Activated CD8-positive, alpha-beta T cell treated with anti-CD3 and anti-CD28 coated beads for 36 hours (primary cell): ENCODE measurements around the gene GJB1. TPM values are rescaled to one million over a fixed set of nuclear protein-coding genes. Genes with fewer than 3 reads are reported as not detected.
A peak's percentile ranks its signal among the peaks of the same experiment; 100 is the strongest.

Experiments used
- ATAC-seq: fragments of 200-7000 bp; cut with Tn5 transposase; one replicate; pipeline ENCODE4 v1.10.0; 2021; ENCODE audit warnings: mild to moderate bottlenecking, moderate library complexity
- CTCF ChIA-PET: fragments of 350-600 bp; sonication (Branson Sonifier 250); formaldehyde crosslinking; loops from one replicate; lab custom pipeline; 2021; ENCODE audit warnings: antibody characterized with exemption; lab: Charles Lee
- POLR2A ChIA-PET: fragments of 350-600 bp; sonication (Branson Sonifier 250); formaldehyde crosslinking; loops from one replicate; lab custom pipeline; 2021; ENCODE audit warnings: antibody characterized with exemption; lab: Charles Lee
- DNase-seq: peaks from one replicate; pipeline ENCODE4 v3.0.0-alpha.2; 2020
- H3K27ac Mint-ChIP-seq: one replicate; pipeline ENCODE4 v1.8.0; 2021; ENCODE audit warnings: mild to moderate bottlenecking, mixed read lengths
- H3K27me3 Mint-ChIP-seq: one replicate; pipeline ENCODE4 v1.8.0; 2021; ENCODE audit warnings: mixed read lengths
- H3K36me3 Mint-ChIP-seq: one replicate; pipeline ENCODE4 v1.8.0; 2021; ENCODE audit warnings: low read depth, mixed read lengths
- H3K4me1 Mint-ChIP-seq: one replicate; pipeline ENCODE4 v1.8.0; 2021; ENCODE audit warnings: low read depth, mixed read lengths
- H3K4me3 Mint-ChIP-seq: one replicate; pipeline ENCODE4 v1.8.0; 2021; ENCODE audit warnings: mild to moderate bottlenecking, moderate library complexity, mixed read lengths
- H3K9me3 Mint-ChIP-seq: one replicate; pipeline ENCODE4 v1.8.0; 2021; ENCODE audit warnings: mixed read lengths
- intact Hi-C: fragments of 100-400 bp; cut with micrococcal nuclease; formaldehyde crosslinking; loops from one replicate; pipeline ENCODE4 v1.10.0; 2022
- total RNA-seq, 2 experiments: library from RNA; stranded (reverse); gene quantifications; one replicate each; pipeline ENCODE4 v1.2.3, GENCODE V29; 2021
- TF ChIP-seq, protein P1 (sequence below): fragments of 200-600 bp; IDR thresholded peaks from one replicate; pipeline ENCODE4 v1.8.0; 2022; ENCODE audit warnings: antibody characterized with exemption, mild to moderate bottlenecking

GJB1 gene
- total RNA-seq, 2 experiments from 2014 or later, result not detected

DNA sequence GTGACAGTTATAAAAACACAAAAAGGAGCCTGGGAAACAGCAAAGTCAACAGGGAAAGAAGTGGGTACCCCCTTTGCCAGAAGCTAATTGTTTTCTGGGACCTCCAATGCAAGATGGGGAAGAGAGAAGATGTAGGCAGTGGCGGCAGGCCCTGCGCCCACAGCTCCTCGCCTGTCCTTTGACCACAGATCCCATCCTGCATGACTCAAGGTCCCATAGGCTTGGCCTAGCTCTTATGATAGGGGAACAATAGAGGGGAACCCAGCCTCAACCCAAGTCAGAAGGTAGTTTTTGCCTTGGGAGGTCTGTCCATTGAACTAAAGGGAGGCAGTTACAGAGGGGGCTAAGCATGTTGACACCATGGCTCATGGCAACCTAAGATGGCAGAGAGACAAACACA is 16.8 kb downstream of the GJB1 start:
- peaks cover 14% of the 10 kb centered on the region for H3K36me3 Mint-ChIP-seq
- DNase-seq (no peak), ATAC-seq (no peak)
- CTCF ChIA-PET, result no interaction called here
- POLR2A ChIA-PET, result no interaction called here
- H3K27me3 Mint-ChIP-seq, result no peaks in the 10 kb centered on the region
- no peak overlapping the region for H3K4me3 Mint-ChIP-seq
- no peak overlapping the region for H3K27ac Mint-ChIP-seq
- TF ChIP-seq, protein P1, sequence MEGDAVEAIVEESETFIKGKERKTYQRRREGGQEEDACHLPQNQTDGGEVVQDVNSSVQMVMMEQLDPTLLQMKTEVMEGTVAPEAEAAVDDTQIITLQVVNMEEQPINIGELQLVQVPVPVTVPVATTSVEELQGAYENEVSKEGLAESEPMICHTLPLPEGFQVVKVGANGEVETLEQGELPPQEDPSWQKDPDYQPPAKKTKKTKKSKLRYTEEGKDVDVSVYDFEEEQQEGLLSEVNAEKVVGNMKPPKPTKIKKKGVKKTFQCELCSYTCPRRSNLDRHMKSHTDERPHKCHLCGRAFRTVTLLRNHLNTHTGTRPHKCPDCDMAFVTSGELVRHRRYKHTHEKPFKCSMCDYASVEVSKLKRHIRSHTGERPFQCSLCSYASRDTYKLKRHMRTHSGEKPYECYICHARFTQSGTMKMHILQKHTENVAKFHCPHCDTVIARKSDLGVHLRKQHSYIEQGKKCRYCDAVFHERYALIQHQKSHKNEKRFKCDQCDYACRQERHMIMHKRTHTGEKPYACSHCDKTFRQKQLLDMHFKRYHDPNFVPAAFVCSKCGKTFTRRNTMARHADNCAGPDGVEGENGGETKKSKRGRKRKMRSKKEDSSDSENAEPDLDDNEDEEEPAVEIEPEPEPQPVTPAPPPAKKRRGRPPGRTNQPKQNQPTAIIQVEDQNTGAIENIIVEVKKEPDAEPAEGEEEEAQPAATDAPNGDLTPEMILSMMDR, result no peak
- intact Hi-C loops, result no loop called here
- no peaks in the 10 kb centered on the region for H3K9me3 Mint-ChIP-seq
- H3K4me1 Mint-ChIP-seq, result no peaks in the 10 kb centered on the region

DNA sequence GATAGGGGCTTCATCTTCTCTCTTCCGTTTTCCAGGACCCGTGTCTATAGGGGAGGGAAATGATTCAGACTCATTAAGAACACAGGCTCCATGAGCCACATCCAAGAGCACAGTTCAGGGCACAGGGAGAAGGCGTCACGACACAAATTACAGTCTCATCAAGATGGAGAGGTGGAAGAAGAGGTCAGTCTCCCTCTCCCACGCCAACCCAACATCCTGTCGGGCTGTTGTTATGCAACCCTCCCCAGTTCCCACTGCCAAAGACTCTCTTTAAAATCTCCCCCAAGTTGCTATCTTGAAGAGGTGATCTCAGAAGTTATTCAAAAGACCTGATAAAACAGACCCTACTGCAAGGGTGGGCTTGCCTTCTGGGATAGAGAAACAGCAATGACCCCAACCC is 18.3 kb downstream of the GJB1 start:
- Mint-ChIP-seq H3K4me1 (no peaks in the 10 kb centered on the region), H3K36me3 (peaks cover 25% of the 10 kb centered on the region), H3K4me3 (no peak overlapping the region), H3K27ac (no peak overlapping the region), H3K9me3 (no peaks in the 10 kb centered on the region), H3K27me3 (no peaks in the 10 kb centered on the region)
- ChIA-PET POLR2A (no interaction called here), CTCF (no interaction called here)
- TF ChIP-seq, protein P1, result no peak
- no peak for ATAC-seq
- intact Hi-C loops, result no loop called here
- DNase-seq, result no peak

DNA sequence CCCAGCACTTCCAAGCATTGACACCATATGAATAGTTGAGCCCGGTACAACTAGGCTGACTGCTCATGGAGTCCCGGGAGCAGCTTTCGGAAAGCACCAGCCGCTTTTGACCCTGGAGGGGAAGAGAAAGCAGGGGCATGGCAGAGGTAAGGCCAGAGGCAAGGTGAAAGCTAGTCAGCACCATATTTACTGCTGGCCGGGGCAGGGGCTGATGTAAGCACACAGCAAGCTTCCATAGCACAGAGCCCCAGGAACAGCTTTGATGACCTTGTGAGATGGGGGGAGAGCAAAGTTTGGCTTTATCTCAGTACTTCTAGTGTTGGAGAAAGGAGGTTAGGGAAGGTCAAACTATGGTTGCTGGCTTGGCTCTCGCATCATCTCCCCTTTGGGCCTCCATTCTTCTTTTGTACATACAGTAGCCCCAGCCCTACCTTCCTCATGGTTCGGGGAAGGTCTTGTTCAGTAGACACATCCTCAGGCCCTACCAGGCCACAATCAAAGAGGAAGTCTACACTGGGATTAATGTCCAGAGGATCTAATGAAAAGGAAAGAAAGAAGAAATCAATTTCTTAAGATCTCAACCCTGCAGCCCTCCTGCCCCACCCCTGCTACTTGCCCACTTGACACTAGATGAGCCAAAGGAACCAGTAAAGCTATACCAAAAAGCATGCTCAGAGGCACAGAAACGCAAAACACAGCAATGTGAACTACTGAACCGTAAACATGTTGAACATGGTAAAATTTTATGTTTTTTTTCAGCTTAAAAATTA is 21.5 kb downstream of the GJB1 start:
- no peak for ATAC-seq
- H3K27ac Mint-ChIP-seq, result peak overlapping the region; percentile 15

DNA sequence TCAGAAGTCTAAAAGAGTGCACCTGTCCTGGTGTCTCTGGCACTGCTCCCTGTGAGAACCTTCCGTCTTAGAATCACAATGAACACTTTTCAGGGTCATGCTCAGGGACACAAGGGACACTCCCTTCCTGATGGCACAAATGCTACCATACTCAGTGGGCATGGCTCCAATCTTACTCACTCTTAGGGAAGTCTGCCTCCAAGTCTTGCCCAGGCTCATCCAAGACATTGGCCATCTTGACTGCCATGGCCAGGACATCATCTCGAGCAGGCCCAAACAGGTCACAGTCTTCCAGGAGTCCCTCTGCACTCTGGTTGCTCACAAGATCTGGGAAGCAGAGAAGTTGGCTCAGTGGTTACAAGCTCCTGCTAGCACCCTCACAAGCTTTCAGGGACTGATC is 22.1 kb downstream of the GJB1 start:
- no peaks in the 10 kb centered on the region for H3K4me1 Mint-ChIP-seq
- intact Hi-C loops, result no loop called here
- POLR2A ChIA-PET, result no interaction called here
- DNase-seq (no peak), ATAC-seq (no peak)
- H3K4me3 Mint-ChIP-seq, result no peak overlapping the region
- H3K27ac Mint-ChIP-seq, result no peak overlapping the region
- H3K36me3 Mint-ChIP-seq, result peaks cover 33% of the 10 kb centered on the region
- TF ChIP-seq, protein P1, result no peak
- CTCF ChIA-PET, result no interaction called here
- H3K27me3 Mint-ChIP-seq, result no peaks in the 10 kb centered on the region
- H3K9me3 Mint-ChIP-seq, result no peaks in the 10 kb centered on the region

More for the DNA sequence above, 21.5 kb downstream of the GJB1 start:
- POLR2A ChIA-PET, result no interaction called here
- H3K9me3 Mint-ChIP-seq, result no peaks in the 10 kb centered on the region
- no peak overlapping the region for H3K4me3 Mint-ChIP-seq
- H3K4me1 Mint-ChIP-seq, result no peaks in the 10 kb centered on the region
- CTCF ChIA-PET, result no interaction called here
- intact Hi-C loops, result no loop called here
- peaks cover 35% of the 10 kb centered on the region for H3K36me3 Mint-ChIP-seq
- H3K27me3 Mint-ChIP-seq, result no peaks in the 10 kb centered on the region
- DNase-seq, result no peak
- TF ChIP-seq, protein P1, result no peak

DNA sequence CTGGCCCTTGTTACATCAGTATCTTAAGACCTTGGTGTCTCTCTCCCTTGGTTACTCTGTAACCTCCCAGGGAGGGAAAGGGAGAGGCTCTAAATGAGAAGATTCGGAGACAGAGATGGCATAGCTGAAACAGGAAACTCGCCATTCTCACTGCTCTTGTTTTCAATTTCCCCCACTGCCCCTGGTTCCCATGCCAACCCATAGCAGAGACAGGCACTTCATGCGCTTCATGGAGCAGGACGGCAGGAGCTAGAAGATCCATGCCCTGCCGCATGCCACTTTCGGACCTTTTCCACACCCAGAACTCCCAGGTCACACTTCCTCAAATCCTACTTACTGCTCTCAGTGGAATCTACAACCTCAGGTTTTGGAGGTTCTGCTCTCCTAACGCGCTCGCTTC is 27.8 kb downstream of the GJB1 start:
- no peaks in the 10 kb centered on the region for H3K27me3 Mint-ChIP-seq
- CTCF ChIA-PET, result no interaction called here
- POLR2A ChIA-PET, result interaction anchor here (1.0 kb wide), 1 partner anchor 43 kb away, joined by 3 read pairs; no protein-coding TSS in a partner anchor
- TF ChIP-seq, protein P1, result no peak
- intact Hi-C loops, result loop anchor here (10.0 kb wide), 2 partner anchors 56 to 146 kb away; partner anchors contain the start of gene CXorf65
- peak overlapping the region; percentile 89 for H3K4me3 Mint-ChIP-seq
- no peaks in the 10 kb centered on the region for H3K9me3 Mint-ChIP-seq
- H3K36me3 Mint-ChIP-seq, result peaks cover 15% of the 10 kb centered on the region
- H3K27ac Mint-ChIP-seq, result peak overlapping the region; percentile 16
- DNase-seq, result no peak
- no peak for ATAC-seq
- H3K4me1 Mint-ChIP-seq, result peaks cover 30% of the 10 kb centered on the region
